HEK293 (cell line): ENCODE measurements around the gene PDZRN3.

Source experiments
- CTCF ChIP-seq: fragments of 450-650 bp; formaldehyde crosslinking; IDR thresholded peaks from 2 replicates; pipeline ENCODE4 v1.5.1; 2016; ENCODE audit warnings: missing biosample characterization, missing genetic modification characterization
- EGR2 ChIP-seq: fragments of 450-650 bp; formaldehyde crosslinking; IDR thresholded peaks from 2 replicates; pipeline ENCODE4 v1.5.1; 2016; ENCODE audit warnings: low read depth, missing biosample characterization, missing genetic modification characterization
- GFI1B ChIP-seq: fragments of 450-650 bp; formaldehyde crosslinking; IDR thresholded peaks from 2 replicates; pipeline ENCODE4 v1.5.1; 2016; ENCODE audit warnings: missing biosample characterization, missing genetic modification characterization
- GLI4 ChIP-seq: fragments of 450-650 bp; formaldehyde crosslinking; IDR thresholded peaks from 2 replicates; pipeline ENCODE4 v1.5.1; 2016; ENCODE audit warnings: missing biosample characterization, missing genetic modification characterization
- HOXC10 ChIP-seq: sonication (generic); formaldehyde crosslinking; IDR thresholded peaks from 2 replicates; pipeline ENCODE4 v1.8.1; 2023; ENCODE audit warnings: mild to moderate bottlenecking, missing genetic modification reagents
- KLF1 ChIP-seq: fragments of 450-650 bp; formaldehyde crosslinking; IDR thresholded peaks from 2 replicates; pipeline ENCODE4 v1.5.1; 2016; ENCODE audit warnings: missing biosample characterization, missing genetic modification characterization
- KLF17 ChIP-seq: fragments of 450-650 bp; formaldehyde crosslinking; IDR thresholded peaks from 2 replicates; pipeline ENCODE4 v1.5.1; 2016; ENCODE audit warnings: missing biosample characterization, missing genetic modification characterization
- SCRT2 ChIP-seq: fragments of 450-650 bp; formaldehyde crosslinking; IDR thresholded peaks from 2 replicates; pipeline ENCODE4 v1.5.1; 2016; ENCODE audit warnings: missing biosample characterization, missing genetic modification characterization
- SP2 ChIP-seq: fragments of 450-650 bp; formaldehyde crosslinking; IDR thresholded peaks from 2 replicates; pipeline ENCODE4 v1.5.1; 2016; ENCODE audit warnings: missing biosample characterization, missing genetic modification characterization
- TRIM28 ChIP-seq: IDR thresholded peaks from 2 replicates; pipeline ENCODE4 v1.6.1; 2011; ENCODE audit warnings: low read length, control low read depth, borderline replicate concordance
- ZBTB20 ChIP-seq: fragments of 450-650 bp; formaldehyde crosslinking; IDR thresholded peaks from 2 replicates; pipeline ENCODE4 v1.5.1; 2016; ENCODE audit warnings: missing biosample characterization, missing genetic modification characterization
- ZBTB49 ChIP-seq: fragments of 450-650 bp; formaldehyde crosslinking; IDR thresholded peaks from 2 replicates; pipeline ENCODE4 v1.5.1; 2016; ENCODE audit warnings: missing biosample characterization, missing genetic modification characterization, low read depth
- ZBTB6 ChIP-seq: fragments of 450-650 bp; formaldehyde crosslinking; IDR thresholded peaks from 2 replicates; pipeline ENCODE4 v1.5.1; 2017; ENCODE audit warnings: missing biosample characterization, missing genetic modification characterization
- ZBTB8A ChIP-seq: fragments of 450-650 bp; formaldehyde crosslinking; IDR thresholded peaks from 2 replicates; pipeline ENCODE4 v1.5.1; 2016; ENCODE audit warnings: missing biosample characterization, missing genetic modification characterization
- ZNF10 ChIP-seq: fragments of 450-650 bp; formaldehyde crosslinking; IDR thresholded peaks from 2 replicates; pipeline ENCODE4 v1.5.1; 2017; ENCODE audit warnings: missing biosample characterization, missing genetic modification characterization
- ZNF112 ChIP-seq: fragments of 450-650 bp; formaldehyde crosslinking; IDR thresholded peaks from 2 replicates; pipeline ENCODE4 v1.5.0; 2017; ENCODE audit warnings: missing biosample characterization, missing genetic modification characterization
- ZNF140 ChIP-seq: fragments of 450-650 bp; formaldehyde crosslinking; IDR thresholded peaks from 2 replicates; pipeline ENCODE4 v1.5.1; 2016; ENCODE audit warnings: missing biosample characterization, missing genetic modification characterization
- ZNF155 ChIP-seq: fragments of 450-650 bp; formaldehyde crosslinking; IDR thresholded peaks from 2 replicates; pipeline ENCODE4 v1.5.1; 2016; ENCODE audit warnings: missing biosample characterization, missing genetic modification characterization
- ZNF175 ChIP-seq: fragments of 450-650 bp; formaldehyde crosslinking; IDR thresholded peaks from 2 replicates; pipeline ENCODE4 v1.5.1; 2016; ENCODE audit warnings: missing biosample characterization, missing genetic modification characterization
- ZNF248 ChIP-seq: fragments of 450-650 bp; formaldehyde crosslinking; IDR thresholded peaks from 2 replicates; pipeline ENCODE4 v1.5.1; 2017; ENCODE audit warnings: missing biosample characterization, missing genetic modification characterization
- ZNF274 ChIP-seq, 2 experiments: fragments of 200-500 bp in 1 of 2; fragments of 450-650 bp in 1 of 2; sonication (Bioruptor generic) in 1 of 2; formaldehyde crosslinking in 1 of 2; IDR thresholded peaks; 2 replicates each; pipeline versions ENCODE4 v1.5.1 to v1.6.1; 2014 to 2016; ENCODE audit warnings: borderline replicate concordance in 1 of 2, inconsistent platforms in 1 of 2, low read length in 1 of 2, missing biosample characterization in 1 of 2, missing genetic modification characterization in 1 of 2
- ZNF292 ChIP-seq: fragments of 450-650 bp; formaldehyde crosslinking; IDR thresholded peaks from 2 replicates; pipeline ENCODE4 v1.5.1; 2016; ENCODE audit warnings: low read depth, missing biosample characterization, missing genetic modification characterization, borderline replicate concordance
- ZNF335 ChIP-seq: fragments of 450-650 bp; formaldehyde crosslinking; conservative IDR thresholded peaks from 2 replicates; pipeline ENCODE4 v1.5.1; 2016; ENCODE audit warnings: missing biosample characterization, missing genetic modification characterization
- ZNF391 ChIP-seq: fragments of 450-650 bp; formaldehyde crosslinking; IDR thresholded peaks from 2 replicates; pipeline ENCODE4 v1.5.1; 2016; ENCODE audit warnings: low read depth, missing biosample characterization, missing genetic modification characterization, borderline replicate concordance
- ZNF404 ChIP-seq: fragments of 450-650 bp; formaldehyde crosslinking; IDR thresholded peaks from 2 replicates; pipeline ENCODE4 v1.5.1; 2017; ENCODE audit warnings: missing biosample characterization, missing genetic modification characterization
- ZNF518A ChIP-seq: fragments of 450-650 bp; formaldehyde crosslinking; conservative IDR thresholded peaks from 2 replicates; pipeline ENCODE4 v1.5.1; 2016; ENCODE audit warnings: low read depth, missing biosample characterization, missing genetic modification characterization
- ZNF529 ChIP-seq: fragments of 450-650 bp; formaldehyde crosslinking; IDR thresholded peaks from 2 replicates; pipeline ENCODE4 v1.5.1; 2017; ENCODE audit warnings: missing genetic modification characterization, missing biosample characterization; ENCODE audit not compliant: insufficient replicate concordance
- ZNF544 ChIP-seq: fragments of 450-650 bp; formaldehyde crosslinking; IDR thresholded peaks from 2 replicates; pipeline ENCODE4 v1.5.0; 2017; ENCODE audit warnings: missing biosample characterization, missing genetic modification characterization
- ZNF555 ChIP-seq: fragments of 450-650 bp; formaldehyde crosslinking; conservative IDR thresholded peaks from 2 replicates; pipeline ENCODE4 v1.5.1; 2017; ENCODE audit warnings: missing biosample characterization, mild to moderate bottlenecking, missing genetic modification characterization, inconsistent platforms

PDZRN3 gene

GRCh38 chr3:73624017-73624820, 522 bp downstream of the PDZRN3 start (continued):
- peak; percentile 60; the same call in 1 of the 2 replicates for TF ChIP-seq CTCF (tag by site-specific recombination)
- peak; percentile 47; the same call in 1 of the 2 replicates for TF ChIP-seq ZBTB20 (tag by site-specific recombination)
- no peak for TF ChIP-seq SCRT2
- no peak for TF ChIP-seq ZNF155 (tag by site-specific recombination)
- TF ChIP-seq TRIM28: peak; percentile 35; the same call in 1 of the 2 replicates
- no peak for TF ChIP-seq EGR2
- TF ChIP-seq ZNF274 (IDR thresholded peaks at IDR 0.05; ENCODE audit: low read length): no peak
- no peak for TF ChIP-seq ZNF274 (tag by site-specific recombination; IDR thresholded peaks at IDR 0.05; ENCODE audit: borderline replicate concordance)
- no peak for TF ChIP-seq ZNF292 (tag by site-specific recombination)
- 0 out of 2 replicates have a peak, but pooled peaks have one; percentile 38 for TF ChIP-seq ZBTB6 (tag by site-specific recombination)
- no peak for TF ChIP-seq KLF17 (tag by site-specific recombination)
- no peak for TF ChIP-seq ZNF248
- TF ChIP-seq GLI4 (tag by site-specific recombination): no peak
- no peak for TF ChIP-seq ZNF529
- TF ChIP-seq ZNF555: no peak
- TF ChIP-seq ZNF112 (tag by site-specific recombination): no peak
- TF ChIP-seq GFI1B (tag by site-specific recombination): no peak
- TF ChIP-seq ZNF518A: no peak
- no peak for TF ChIP-seq ZBTB49 (tag by site-specific recombination)
- TF ChIP-seq ZBTB8A (tag by site-specific recombination): peak; percentile 69
- TF ChIP-seq SP2 (tag by site-specific recombination): no peak
- no peak for TF ChIP-seq ZNF391 (tag by site-specific recombination)
- no peak for TF ChIP-seq ZNF544 (tag by site-specific recombination)
- TF ChIP-seq KLF1 (tag by site-specific recombination): no peak
- TF ChIP-seq ZNF335 (tag by site-specific recombination): peak; percentile 69
- TF ChIP-seq ZNF140 (tag by site-specific recombination): no peak
- TF ChIP-seq HOXC10 (CRISPR knock-in tag): no peak
- TF ChIP-seq ZNF404: no peak
- TF ChIP-seq ZNF175 (tag by site-specific recombination): no peak
- peak; percentile 90 for TF ChIP-seq ZNF10 (tag by site-specific recombination)
